SH-SY5Y (cell line): ENCODE results near the gene PSTPIP1.

Source experiments
- GATA2 ChIP-seq: IDR thresholded peaks from 2 replicates; pipeline ENCODE4 v1.6.1; 2011; ENCODE audit warnings: mild to moderate bottlenecking, low read depth, low read length
- GATA3 ChIP-seq: IDR thresholded peaks from 2 replicates; pipeline ENCODE4 v1.6.1; 2011; ENCODE audit warnings: low read depth, mild to moderate bottlenecking, low read length, moderate library complexity

GRCh38 chr15:76967067-76967466 is 27.9 kb upstream of the PSTPIP1 start:
- no peak for TF ChIP-seq GATA3
- TF ChIP-seq GATA2: no peak
